Fibroblast of peridontal ligament (primary cell): ENCODE measurements around the gene HOXB9.

Experiments used
- DNase-seq: peaks from one replicate; pipeline ENCODE4 v3.0.0-alpha.2; 2010; ENCODE audit errors: extremely low read depth

Gene HOXB9

DNA sequence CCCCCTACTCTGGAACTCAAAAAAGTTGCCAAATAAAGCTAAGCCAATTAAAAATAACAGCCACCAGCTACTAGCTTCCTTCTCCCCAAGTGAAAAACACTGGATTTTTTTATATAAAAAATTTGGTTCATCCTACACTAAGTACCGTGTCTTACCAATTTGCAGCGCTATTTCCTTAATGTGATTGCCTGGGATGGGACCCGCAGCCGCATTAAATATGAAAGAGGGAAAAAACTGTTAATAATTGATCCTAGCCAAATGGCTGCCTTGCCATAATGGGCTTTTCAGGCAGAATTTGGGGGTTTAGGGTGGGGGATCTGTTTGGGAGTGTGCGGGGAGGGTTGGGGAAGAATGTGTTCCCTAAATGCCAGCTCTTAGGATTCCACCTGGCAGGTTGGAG, 2.0 kb downstream of the HOXB9 start:
- DNase-seq = no peak

- DNase-seq = no peak
These were observed 2.6 kb downstream of the HOXB9 start for GRCh38 chr17:48623583-48623982.

- no peak for DNase-seq
These were observed 3.3 kb downstream of the HOXB9 start for GRCh38 chr17:48622857-48623256.

- no peak for DNase-seq
These were observed 4.5 kb downstream of the HOXB9 start for GRCh38 chr17:48621410-48622392.

- DNase-seq = no peak
These were observed 5.6 kb downstream of the HOXB9 start for GRCh38 chr17:48620461-48621139.

- DNase-seq = no peak
These were observed 6.2 kb downstream of the HOXB9 start for GRCh38 chr17:48619826-48620449.

DNA sequence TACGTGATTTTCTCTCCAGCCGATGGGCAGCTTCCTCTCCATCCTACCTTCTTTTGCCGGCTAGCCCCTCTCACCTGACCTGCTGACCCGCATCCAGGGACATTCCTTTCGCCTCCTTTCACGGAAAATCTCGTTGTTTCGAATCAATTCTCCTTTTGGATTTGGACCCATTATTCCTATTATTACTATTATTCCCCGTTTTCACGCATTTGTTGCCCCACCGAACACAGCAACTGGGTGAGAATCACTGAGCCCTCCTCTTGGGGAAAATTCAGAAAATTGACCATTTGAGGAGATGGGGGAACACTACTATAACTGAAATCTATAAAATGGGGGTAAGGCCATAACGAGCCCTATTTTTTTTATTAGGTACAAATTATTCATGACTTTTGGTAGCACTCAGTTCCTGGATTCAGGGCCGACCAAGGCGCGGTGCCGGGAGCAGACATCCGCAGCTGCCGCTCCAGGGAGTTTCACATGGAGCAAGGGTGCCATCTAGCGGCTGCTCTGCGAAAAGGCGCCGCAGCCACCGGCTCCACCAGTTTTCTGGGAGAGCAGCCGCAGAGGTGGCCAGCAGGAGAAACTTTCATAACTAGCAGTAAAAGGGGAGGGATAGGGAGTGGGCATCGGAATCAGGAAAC, 7.8 kb downstream of the HOXB9 start:
- DNase-seq = peak; percentile 75

GRCh38 chr17:48617471-48618255, 8.5 kb downstream of the HOXB9 start:
- no peak for DNase-seq

DNA sequence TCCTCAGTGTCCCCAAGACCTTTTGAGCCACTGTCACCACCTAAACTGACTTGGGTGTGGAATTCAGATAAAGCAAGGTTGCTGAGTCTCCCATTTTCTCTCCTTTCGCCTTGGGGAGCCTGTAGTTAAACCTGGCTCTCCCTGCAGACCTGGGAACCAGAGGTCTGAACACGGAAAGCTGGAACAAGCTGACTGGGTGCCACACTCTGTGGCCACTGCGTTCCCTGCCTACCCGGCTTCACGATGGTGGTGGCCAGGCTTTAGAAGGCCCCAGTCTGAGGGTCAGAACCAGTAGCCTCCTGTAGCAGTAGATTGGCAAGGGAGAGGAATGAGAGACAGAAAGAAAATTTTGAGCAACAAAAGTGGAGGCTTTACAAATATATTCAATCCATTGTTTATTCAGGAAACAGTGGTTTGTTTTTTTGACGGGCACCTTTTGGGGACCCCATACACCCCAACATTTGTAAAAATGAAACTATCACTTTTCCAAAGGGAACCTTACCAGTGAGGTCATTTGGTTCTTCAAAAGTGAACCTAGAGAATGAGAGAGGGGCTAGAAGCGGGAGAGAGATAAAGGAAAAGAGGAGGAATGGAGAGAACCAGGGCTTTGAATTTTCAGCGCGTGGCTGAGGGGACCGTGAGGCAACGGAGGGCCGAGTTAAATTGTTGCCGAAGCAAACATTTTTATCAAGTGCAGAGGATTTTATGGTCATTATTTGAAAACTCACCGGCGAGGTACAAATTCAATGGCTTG, 9.3 kb downstream of the HOXB9 start:
- no peak for DNase-seq

DNA sequence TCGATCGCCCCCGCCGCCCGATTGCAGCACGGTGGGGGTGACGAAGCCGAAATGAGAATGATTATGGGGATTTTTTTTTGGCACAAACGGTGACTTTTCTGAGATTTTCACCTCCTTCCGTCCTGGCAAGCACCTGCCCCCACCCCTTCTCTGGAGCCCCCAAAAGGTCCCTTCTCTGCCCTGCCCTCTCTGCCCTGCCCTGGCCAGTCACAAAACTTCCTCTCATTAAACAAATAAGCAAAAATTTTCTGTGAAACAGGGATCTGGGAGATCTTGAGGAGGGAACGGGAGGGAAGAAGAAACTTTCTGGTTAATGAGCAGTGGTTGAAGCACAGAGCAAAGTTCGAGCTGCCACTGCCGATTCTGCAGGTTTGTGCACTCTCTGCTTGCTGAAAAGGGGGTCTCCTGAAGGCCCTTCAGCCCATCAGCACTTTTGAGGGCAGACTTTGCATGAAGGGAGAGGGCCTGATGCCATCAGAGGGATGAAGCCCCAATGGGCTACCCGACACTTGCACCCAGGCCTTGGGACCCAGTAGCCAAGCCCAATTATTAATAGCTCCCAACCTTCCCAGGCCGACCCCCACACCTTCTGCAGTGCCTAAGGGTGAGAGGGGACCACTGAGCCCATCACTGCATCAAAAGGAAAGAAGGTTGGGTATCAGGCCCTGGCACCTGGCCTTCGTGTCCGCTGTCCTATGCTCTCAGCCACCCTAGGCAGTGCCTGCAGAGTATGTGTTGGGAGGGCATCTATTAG, 10.0 kb downstream of the HOXB9 start:
- DNase-seq = no peak

- DNase-seq = no peak
These were observed 10.9 kb downstream of the HOXB9 start, which contains the start of gene HOXB8 for GRCh38 chr17:48615047-48615962. Gene HOXB8, minus strand, starts transcription at chr17:48615292. Its CDS starts 588 bp downstream, at chr17:48614704.

DNA sequence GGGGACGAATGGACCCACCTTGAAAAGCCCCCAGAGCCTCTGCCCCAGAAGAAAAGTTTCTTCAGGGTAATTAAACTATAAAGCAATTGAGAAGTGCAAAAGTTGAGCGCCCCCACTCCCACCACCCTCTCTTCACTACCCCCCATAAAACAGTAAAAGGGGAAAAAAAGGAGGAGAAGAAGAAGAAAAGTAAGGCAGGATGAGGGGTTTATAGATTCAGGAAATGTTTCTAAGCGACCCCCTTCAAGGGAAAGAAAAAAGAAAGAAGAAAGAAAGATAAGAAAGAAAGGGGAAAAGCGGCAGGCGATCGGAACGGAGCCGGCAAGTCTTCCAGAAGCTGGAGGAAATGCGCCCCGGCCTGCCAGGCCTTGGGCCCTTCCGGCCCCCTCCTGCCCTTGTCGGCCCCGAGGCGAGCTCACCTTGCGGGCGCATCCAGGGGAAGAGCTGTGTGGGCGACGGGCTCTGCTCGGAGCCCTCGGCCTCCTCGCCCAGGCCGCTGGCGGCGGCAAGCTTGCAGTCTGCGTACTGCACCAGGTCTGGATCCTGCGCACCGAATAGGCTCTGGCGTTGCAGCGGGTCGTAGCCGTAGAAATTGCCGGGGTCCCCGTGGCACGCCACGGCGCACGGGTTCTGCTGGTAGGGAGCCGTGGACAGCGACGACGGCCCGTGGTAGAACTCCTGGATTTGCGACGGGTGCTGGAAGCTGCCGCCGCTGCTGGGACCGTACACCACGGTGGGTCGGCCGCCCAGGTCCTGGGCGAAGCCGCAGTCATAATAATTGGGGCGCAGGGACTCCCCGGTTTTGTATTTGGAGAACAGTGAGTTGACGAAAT, 12.1 kb downstream of the HOXB9 start:
- DNase-seq = no peak

- no peak for DNase-seq
These were observed 13.1 kb downstream of the HOXB9 start for GRCh38 chr17:48612854-48613691.

- no peak for DNase-seq
These were observed 13.7 kb downstream of the HOXB9 start for GRCh38 chr17:48612456-48612853.

- DNase-seq = no peak
These were observed 14.3 kb downstream of the HOXB9 start for GRCh38 chr17:48611681-48612455.

- DNase-seq = no peak
These were observed 14.9 kb downstream of the HOXB9 start for GRCh38 chr17:48611213-48611612.
